Activated T-helper 9 cell treated with anti-CD3 and anti-CD28 coated beads, Interleukin-2, amount 50 U/mL, for 16 hours (primary cell): ENCODE results near the gene PTPRZ1.

Experiments
- DNase-seq: peaks from one replicate; pipeline ENCODE4 v3.0.0-alpha.2; 2020; ENCODE audit warnings: low read depth

Gene PTPRZ1

GRCh38 chr7:121872831-121873288 is at the start of gene PTPRZ1:
PTPRZ1 (plus strand) TSS chr7:121873161; CDS start chr7:121873500, 339 bp downstream.
- DNase-seq = no peak

DNA sequence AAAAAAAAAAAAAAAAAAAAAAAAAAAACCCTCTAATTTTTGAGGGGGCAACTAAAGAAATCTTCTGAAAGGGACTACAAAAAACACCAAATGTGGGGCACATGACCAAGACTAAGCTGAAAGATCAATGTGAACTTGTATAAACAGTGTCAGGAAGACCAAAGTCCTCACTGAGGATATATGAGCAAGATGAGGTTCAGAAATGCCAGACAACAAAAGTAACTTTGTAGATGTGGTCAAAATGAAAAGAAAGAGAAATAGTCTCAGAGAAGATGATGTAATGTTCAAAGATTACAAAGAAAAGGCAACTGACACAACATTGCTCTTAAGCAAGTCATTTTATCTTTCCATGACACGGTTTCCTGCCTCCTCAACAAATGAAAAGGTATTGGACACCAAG is 48.7 kb upstream of the PTPRZ1 start:
- no peak for DNase-seq

- no peak for DNase-seq
Measured at GRCh38 chr7:121831351-121831750, 41.6 kb upstream of the PTPRZ1 start.

DNA sequence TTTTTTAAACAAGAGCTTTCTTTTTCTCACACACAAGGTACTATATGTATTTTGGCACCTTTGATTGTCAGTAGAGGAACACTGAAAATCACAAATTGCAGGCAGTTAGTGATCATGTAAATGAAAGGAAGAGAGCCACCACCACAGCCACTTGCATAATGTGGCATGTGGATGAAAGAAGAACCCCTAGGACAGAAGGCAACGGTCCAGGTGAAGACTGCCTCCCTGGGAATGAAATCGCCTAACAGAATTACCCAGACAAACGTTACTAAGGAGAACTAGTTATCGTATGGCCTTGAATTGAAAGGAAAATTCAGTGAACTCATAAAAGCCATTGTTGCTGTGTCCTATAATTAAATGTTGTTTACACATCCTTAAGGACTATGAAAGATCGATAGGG is 41.2 kb upstream of the PTPRZ1 start:
- DNase-seq = no peak

- no peak for DNase-seq
Measured at GRCh38 chr7:121832347-121832746, 40.6 kb upstream of the PTPRZ1 start.

- no peak for DNase-seq
Measured at GRCh38 chr7:121833991-121834390, 39.0 kb upstream of the PTPRZ1 start.

GRCh38 chr7:121837462-121837861 is 35.5 kb upstream of the PTPRZ1 start:
- no peak for DNase-seq

- no peak for DNase-seq
Measured at GRCh38 chr7:121847041-121847440, 25.9 kb upstream of the PTPRZ1 start.

- DNase-seq = no peak
Measured at GRCh38 chr7:121853307-121853706, 19.7 kb upstream of the PTPRZ1 start.

DNA sequence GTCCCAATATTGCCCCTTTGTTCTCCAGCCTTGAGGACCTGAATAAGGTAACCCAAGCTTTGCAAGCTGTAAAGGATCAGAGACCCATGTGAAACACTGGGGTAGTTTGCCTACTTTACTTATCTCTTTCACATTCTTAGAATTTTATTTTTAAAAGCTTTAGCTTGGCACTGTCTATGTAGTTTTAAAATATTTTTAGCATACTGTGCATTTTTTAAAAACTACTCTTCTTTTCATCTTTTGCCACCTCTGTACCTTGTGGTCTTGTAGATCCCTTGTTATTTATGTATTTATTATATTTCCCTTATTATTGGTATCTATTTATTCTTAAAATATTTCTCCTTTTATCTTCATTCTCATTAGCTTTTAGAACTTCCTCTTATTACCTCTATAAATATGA is 12.0 kb upstream of the PTPRZ1 start:
- DNase-seq = no peak

- DNase-seq = no peak
Measured at GRCh38 chr7:121862591-121862990, 10.4 kb upstream of the PTPRZ1 start.

DNA sequence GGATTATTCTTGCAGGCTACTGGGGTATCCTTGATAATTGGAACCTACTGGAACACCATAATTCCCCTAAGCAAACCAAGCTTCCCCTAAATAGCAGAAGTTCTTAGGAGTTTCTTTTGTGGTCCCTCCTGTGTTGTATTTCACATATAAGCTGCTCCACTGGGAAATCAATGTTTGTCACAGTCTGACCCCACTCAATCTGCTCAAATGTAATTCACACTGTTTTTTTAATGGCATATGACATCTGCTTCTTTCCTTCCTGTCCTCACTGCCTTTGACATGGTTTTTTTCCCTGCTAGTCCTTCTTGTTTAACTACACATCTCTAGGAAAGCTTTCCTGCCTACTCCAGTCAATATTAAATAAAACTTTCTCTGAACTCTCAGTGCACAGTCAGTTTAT is 1.8 kb upstream of the PTPRZ1 start:
- no peak for DNase-seq

- DNase-seq = no peak
Measured at GRCh38 chr7:121873289-121874194, 581 bp downstream of the PTPRZ1 start.

DNA sequence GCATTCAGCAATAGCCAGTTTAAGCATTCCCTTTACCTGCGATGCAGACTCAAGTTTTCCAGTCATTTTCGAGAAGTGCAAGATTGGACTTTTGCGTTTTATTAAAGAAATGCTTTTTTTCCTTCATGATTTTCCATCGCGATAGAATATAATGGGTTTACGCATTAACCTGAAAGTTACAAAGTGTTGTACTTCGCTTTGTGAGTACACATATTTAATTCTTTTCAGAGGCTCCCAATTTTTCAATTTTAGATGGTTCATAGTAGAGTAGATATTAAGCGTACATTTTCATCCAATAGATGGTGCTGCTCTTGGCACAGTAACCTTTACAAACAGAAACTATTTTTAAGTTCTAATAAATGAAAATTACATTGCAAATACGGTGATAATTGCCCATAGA is 1.3 kb downstream of the PTPRZ1 start:
- DNase-seq = no peak

GRCh38 chr7:121875203-121875602 is 2.2 kb downstream of the PTPRZ1 start:
- DNase-seq = no peak

DNA sequence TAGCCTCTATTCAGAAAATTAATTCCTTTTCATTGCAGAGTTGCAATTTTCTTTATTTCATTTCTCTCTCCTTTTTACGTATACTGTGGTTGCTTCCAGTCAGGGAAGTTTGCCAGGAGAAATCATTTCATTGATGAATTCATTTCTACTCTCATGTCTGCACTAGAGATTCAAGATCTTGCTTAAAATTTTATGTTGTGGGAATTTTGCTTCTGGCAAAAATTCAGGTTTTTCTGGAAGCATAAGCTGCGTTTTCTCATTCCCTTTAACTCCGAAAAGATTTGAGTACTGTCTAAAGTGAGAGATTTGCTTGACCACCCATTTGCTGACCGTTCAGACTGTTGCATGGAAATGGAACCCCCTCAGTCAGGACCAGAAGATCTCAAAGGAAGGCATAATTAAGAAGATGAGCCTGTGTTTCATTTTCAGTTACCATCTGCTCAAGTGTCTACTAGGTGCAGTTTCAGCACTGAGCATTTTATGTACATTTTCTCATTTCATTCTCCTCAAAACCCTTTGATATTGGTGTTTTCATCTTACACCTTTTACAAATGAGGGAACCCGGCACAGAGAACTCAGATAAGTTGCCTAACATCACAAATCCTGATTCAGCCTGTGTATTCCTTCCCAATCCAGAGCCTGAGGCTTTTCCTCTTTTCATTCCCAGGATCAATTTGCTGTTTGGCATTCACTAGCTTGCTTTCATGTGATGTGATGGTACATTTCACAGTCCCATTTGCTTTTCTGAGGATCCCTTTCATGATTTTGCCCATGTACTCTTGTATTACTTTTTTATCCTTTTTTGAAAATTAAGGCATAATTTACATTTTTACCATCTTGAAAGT is 3.9 kb downstream of the PTPRZ1 start:
- no peak for DNase-seq

GRCh38 chr7:121878918-121879464 is 6.0 kb downstream of the PTPRZ1 start:
- no peak for DNase-seq

GRCh38 chr7:121879544-121879943 is 6.6 kb downstream of the PTPRZ1 start:
- DNase-seq = no peak

GRCh38 chr7:121882731-121883130 is 9.8 kb downstream of the PTPRZ1 start:
- DNase-seq = no peak

DNA sequence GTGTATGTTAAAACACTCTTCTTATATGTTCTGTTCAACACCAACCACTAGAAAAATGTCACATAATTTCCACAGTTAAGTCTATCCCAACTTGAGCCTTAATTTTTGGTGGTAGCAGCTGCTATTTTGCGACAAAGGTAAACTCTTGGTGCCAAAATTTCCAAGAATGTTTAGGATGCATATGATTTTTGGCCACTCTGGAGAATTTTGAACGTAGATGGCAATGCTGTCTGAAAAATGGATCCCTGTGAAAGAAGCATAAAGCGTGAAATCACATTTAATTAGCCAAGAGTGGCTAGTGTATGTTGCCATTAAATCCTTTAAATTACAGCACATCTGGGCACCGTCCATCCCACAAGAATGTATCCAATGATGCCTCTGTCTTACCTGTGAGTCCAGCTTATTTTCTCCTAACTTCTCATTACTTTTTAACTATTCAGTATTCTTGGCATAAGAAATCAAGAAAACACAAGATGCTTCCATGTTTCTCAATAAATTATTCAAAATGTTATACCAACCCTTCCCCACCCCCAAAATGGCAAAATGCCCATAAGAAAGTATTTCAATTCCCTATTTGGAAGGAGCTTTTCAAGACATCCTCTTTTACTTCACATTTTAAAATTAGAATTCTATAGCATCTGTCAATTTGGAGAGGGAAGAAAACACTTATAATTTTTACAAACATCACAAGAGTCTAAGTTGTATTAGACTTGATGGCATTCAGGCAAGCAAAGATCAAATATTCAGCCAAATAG is 12.4 kb downstream of the PTPRZ1 start:
- DNase-seq = no peak

GRCh38 chr7:121887634-121888033 is 14.7 kb downstream of the PTPRZ1 start:
- no peak for DNase-seq

DNA sequence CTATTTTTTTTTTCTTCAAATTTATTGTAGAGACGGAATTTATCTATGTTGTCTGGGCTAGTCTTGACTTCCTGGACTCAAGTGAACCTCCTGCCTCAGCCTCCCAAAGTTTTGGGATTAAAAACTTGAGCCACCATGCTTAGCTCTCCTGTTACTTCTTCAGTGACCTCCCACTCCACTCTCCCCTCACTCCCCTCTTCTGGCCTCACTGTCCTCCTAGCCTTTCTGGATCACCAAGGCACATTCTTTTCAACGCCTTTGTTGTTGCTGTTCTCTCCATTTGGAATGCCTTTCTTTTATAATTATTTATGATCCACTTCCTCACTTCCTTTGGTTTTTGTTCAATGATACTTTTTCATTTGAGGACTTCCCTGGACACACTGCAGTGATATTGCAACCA is 17.9 kb downstream of the PTPRZ1 start:
- DNase-seq = no peak
